ENCODE measurements around the gene PDE4A.

DNA sequence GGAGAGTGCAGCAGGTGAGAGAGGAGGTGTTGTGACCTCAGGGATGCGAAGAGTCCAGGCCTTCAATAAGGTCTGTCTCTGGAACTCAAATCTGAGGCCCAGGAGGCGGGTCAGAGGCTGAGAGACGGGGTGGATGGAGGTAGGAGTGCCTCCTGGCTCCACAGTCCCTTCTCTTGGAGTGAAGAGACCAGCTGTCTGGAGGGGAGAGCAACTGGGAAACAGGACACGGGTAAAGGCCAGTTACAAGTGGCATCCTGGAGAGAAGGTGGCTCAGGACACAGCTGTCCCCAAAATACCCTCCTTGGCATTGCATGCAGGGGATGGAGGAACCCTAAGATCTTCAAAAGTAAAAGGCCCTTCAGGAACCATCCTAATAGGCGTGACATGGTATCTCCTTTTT, 19.2 kb downstream of the PDE4A start:
- TF ChIP-seq ZFP62 (CRISPR knock-in tag; IDR thresholded peaks at IDR 0.05) (no peak), ZNF275 (CRISPR knock-in tag; IDR thresholded peaks at IDR 0.05; ENCODE audit: borderline replicate concordance) (no peak), ZNF704 (CRISPR knock-in tag; IDR thresholded peaks at IDR 0.05; ENCODE audit: borderline replicate concordance) (no peak), RFXANK (CRISPR knock-in tag; IDR thresholded peaks at IDR 0.05) (no peak), BRF2 (CRISPR knock-in tag; IDR thresholded peaks at IDR 0.05) (no peak), FOXP4 (CRISPR knock-in tag; IDR thresholded peaks at IDR 0.05) (no peak), MAZ (IDR thresholded peaks at IDR 0.05; ENCODE audit: borderline replicate concordance, low read depth, low read length) (no peak), MAZ (CRISPR knock-in tag; IDR thresholded peaks at IDR 0.05; ENCODE audit: low read depth) (no peak), ZNF652 (CRISPR knock-in tag; IDR thresholded peaks at IDR 0.05; ENCODE audit: borderline replicate concordance, low read depth) (no peak)
- TF ChIP-seq, protein P1, sequence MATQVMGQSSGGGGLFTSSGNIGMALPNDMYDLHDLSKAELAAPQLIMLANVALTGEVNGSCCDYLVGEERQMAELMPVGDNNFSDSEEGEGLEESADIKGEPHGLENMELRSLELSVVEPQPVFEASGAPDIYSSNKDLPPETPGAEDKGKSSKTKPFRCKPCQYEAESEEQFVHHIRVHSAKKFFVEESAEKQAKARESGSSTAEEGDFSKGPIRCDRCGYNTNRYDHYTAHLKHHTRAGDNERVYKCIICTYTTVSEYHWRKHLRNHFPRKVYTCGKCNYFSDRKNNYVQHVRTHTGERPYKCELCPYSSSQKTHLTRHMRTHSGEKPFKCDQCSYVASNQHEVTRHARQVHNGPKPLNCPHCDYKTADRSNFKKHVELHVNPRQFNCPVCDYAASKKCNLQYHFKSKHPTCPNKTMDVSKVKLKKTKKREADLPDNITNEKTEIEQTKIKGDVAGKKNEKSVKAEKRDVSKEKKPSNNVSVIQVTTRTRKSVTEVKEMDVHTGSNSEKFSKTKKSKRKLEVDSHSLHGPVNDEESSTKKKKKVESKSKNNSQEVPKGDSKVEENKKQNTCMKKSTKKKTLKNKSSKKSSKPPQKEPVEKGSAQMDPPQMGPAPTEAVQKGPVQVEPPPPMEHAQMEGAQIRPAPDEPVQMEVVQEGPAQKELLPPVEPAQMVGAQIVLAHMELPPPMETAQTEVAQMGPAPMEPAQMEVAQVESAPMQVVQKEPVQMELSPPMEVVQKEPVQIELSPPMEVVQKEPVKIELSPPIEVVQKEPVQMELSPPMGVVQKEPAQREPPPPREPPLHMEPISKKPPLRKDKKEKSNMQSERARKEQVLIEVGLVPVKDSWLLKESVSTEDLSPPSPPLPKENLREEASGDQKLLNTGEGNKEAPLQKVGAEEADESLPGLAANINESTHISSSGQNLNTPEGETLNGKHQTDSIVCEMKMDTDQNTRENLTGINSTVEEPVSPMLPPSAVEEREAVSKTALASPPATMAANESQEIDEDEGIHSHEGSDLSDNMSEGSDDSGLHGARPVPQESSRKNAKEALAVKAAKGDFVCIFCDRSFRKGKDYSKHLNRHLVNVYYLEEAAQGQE (IDR thresholded peaks at IDR 0.05; ENCODE audit: borderline replicate concordance in 1 of 2, low read depth in 1 of 2, low read length in 2 of 2): no peak
- TF ChIP-seq, protein P2, sequence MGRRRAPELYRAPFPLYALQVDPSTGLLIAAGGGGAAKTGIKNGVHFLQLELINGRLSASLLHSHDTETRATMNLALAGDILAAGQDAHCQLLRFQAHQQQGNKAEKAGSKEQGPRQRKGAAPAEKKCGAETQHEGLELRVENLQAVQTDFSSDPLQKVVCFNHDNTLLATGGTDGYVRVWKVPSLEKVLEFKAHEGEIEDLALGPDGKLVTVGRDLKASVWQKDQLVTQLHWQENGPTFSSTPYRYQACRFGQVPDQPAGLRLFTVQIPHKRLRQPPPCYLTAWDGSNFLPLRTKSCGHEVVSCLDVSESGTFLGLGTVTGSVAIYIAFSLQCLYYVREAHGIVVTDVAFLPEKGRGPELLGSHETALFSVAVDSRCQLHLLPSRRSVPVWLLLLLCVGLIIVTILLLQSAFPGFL (CRISPR knock-in tag; IDR thresholded peaks at IDR 0.05): no peak
